SK-N-SH (cell line): ENCODE results near the gene ABHD16B. TPM values are rescaled to one million over a fixed set of nuclear protein-coding genes. Genes with fewer than 3 reads are reported as not detected.
"Not testable (repeated sequence)": the region's sequence is repeated elsewhere in the genome, so short reads cannot be mapped to it uniquely, and the experiment has no call there.

Source experiments
- CTCF ChIA-PET: fragments of 300-600, 350-600 bp; formaldehyde crosslinking; extraction: SDS; loops from one replicate; lab custom pipeline; 2021; lab: Yijun Ruan, JAX
- POLR2A ChIA-PET: fragments of 350-600 bp; sonication (Branson Sonifier 250); formaldehyde crosslinking; extraction: SDS; loops from one replicate; lab custom pipeline; 2020; ENCODE audit warnings: antibody characterized with exemption, inconsistent platforms; lab: Yijun Ruan, JAX
- DNase-seq: peaks from one replicate; pipeline ENCODE4 v3.0.0; 2012
- H2AFZ ChIP-seq: fragments of 200-600 bp; sonication (generic); 2 replicates; pipeline ENCODE4 v1.8.1; 2016; ENCODE audit warnings: antibody characterized with exemption, mild to moderate bottlenecking, low read depth
- H3F3A ChIP-seq: fragments of 200-600 bp; sonication (generic); replicated peaks from 2 replicates; pipeline ENCODE3; 2016; ENCODE audit warnings: antibody characterized with exemption, mild to moderate bottlenecking; ENCODE audit not compliant: insufficient read depth
- H3K27ac ChIP-seq, 2 experiments: fragments of 200-500 bp in 1 of 2; fragments of 200-600 bp in 1 of 2; sonication (Bioruptor generic) in 1 of 2; sonication (generic), shearing (Covaris generic) in 1 of 2; 2 replicates each; pipeline versions ENCODE4 v1.5.1 to v1.6.1; 2014 to 2016; ENCODE audit warnings: low read depth in 2 of 2, inconsistent platforms in 1 of 2, low read length in 1 of 2, mild to moderate bottlenecking in 1 of 2, mixed read lengths in 1 of 2
- H3K27me3 ChIP-seq: fragments of 200-600 bp; sonication (generic), shearing (Covaris generic); 2 replicates; pipeline ENCODE4 v1.6.1; 2016; ENCODE audit warnings: mixed run types; ENCODE audit not compliant: insufficient read depth
- H3K36me3 ChIP-seq, 2 experiments: fragments of 200-500 bp in 1 of 2; fragments of 200-600 bp in 1 of 2; sonication (Bioruptor generic) in 1 of 2; sonication (generic) in 1 of 2; replicated peaks in 1 of 2; 2 replicates each; pipeline versions ENCODE3 to v1.5.1; 2014 to 2016; ENCODE audit warnings: low read length in 1 of 2, mild to moderate bottlenecking in 1 of 2; ENCODE audit not compliant: insufficient read depth in 2 of 2, control insufficient read depth in 1 of 2
- H3K4me1 ChIP-seq, 2 experiments: fragments of 200-500 bp in 1 of 2; fragments of 200-600 bp in 1 of 2; sonication (Bioruptor generic) in 1 of 2; sonication (generic), shearing (Covaris generic) in 1 of 2; 2 replicates each; pipeline versions ENCODE4 v1.5.1 to v1.6.1; 2014 to 2016; ENCODE audit warnings: low read depth in 1 of 2, low read length in 1 of 2, mixed run types in 1 of 2; ENCODE audit not compliant: insufficient read depth in 2 of 2, control insufficient read depth in 1 of 2
- H3K4me2 ChIP-seq: fragments of 200-600 bp; sonication (generic), shearing (Covaris generic); 2 replicates; pipeline ENCODE4 v1.6.1; 2017; ENCODE audit warnings: mixed run types
- H3K4me3 ChIP-seq, 2 experiments: fragments of 200-500 bp in 1 of 2; fragments of 200-600 bp in 1 of 2; sonication (Bioruptor generic) in 1 of 2; sonication (generic), shearing (Covaris generic) in 1 of 2; 2 replicates each; pipeline versions ENCODE4 v1.5.1 to v1.8.1; 2014 to 2016; ENCODE audit warnings: low read depth in 2 of 2, inconsistent platforms in 1 of 2, low read length in 1 of 2, mild to moderate bottlenecking in 1 of 2, mixed read lengths in 1 of 2, moderate library complexity in 1 of 2
- H3K79me2 ChIP-seq: fragments of 200-600 bp; sonication (generic); 2 replicates; pipeline ENCODE4 v1.8.1; 2017; ENCODE audit warnings: mild to moderate bottlenecking; ENCODE audit not compliant: insufficient read depth
- H3K9ac ChIP-seq: fragments of 200-600 bp; sonication (generic); 2 replicates; pipeline ENCODE4 v1.6.1; 2017; ENCODE audit warnings: mixed run types
- H3K9me2 ChIP-seq: fragments of 200-600 bp; sonication (generic); 2 replicates; pipeline ENCODE4 v1.6.1; 2017; ENCODE audit warnings: mixed run types
- H3K9me3 ChIP-seq: fragments of 200-600 bp; sonication (generic); 2 replicates; pipeline ENCODE4 v1.6.1; 2017; ENCODE audit warnings: mixed run types, mild to moderate bottlenecking, moderate library complexity
- H4K20me1 ChIP-seq: fragments of 200-600 bp; sonication (generic); 2 replicates; pipeline ENCODE4 v1.6.1; 2017; ENCODE audit warnings: mild to moderate bottlenecking, mixed run types; ENCODE audit not compliant: insufficient read depth
- EZH2phosphoT487 ChIP-seq: fragments of 200-600 bp; sonication (generic); IDR thresholded peaks from 2 replicates; pipeline ENCODE4 v1.6.1; 2017; ENCODE audit warnings: low read depth, mixed run types, mild to moderate bottlenecking, antibody characterized with exemption, moderate library complexity, borderline replicate concordance
- RAD21 ChIP-seq: IDR thresholded peaks from 2 replicates; pipeline ENCODE4 v1.6.1; 2012; ENCODE audit warnings: mild to moderate bottlenecking, low read length
- WGBS: methylation state at CpG from one replicate; pipeline ENCODE4 v1.1.6; 2017; ENCODE audit warnings: low lambda C conversion rate; 5-methylcytosine and 5-hydroxymethylcytosine counted together
- polyA plus RNA-seq, 3 experiments: library from polyadenylated mRNA; depleted of rRNA; stranded (reverse); fragments of >200 nt; gene quantifications; 2 replicates each; pipeline ENCODE4 v1.2.3, GENCODE V29; 2012
- TF ChIP-seq, protein P1 (sequence below): IDR thresholded peaks from 2 replicates; pipeline ENCODE4 v1.4.0; 2012; ENCODE audit warnings: low read depth
- TF ChIP-seq, protein P2 (sequence below): fragments of 200-600 bp; sonication (generic); IDR thresholded peaks from 2 replicates; pipeline ENCODE4 v1.6.1; 2017; ENCODE audit warnings: antibody characterized with exemption, mild to moderate bottlenecking, moderate library complexity

ABHD16B gene
- polyA plus RNA-seq, 1 of the 3 experiments (the other 2 are of a cell fraction) = not detected

DNA sequence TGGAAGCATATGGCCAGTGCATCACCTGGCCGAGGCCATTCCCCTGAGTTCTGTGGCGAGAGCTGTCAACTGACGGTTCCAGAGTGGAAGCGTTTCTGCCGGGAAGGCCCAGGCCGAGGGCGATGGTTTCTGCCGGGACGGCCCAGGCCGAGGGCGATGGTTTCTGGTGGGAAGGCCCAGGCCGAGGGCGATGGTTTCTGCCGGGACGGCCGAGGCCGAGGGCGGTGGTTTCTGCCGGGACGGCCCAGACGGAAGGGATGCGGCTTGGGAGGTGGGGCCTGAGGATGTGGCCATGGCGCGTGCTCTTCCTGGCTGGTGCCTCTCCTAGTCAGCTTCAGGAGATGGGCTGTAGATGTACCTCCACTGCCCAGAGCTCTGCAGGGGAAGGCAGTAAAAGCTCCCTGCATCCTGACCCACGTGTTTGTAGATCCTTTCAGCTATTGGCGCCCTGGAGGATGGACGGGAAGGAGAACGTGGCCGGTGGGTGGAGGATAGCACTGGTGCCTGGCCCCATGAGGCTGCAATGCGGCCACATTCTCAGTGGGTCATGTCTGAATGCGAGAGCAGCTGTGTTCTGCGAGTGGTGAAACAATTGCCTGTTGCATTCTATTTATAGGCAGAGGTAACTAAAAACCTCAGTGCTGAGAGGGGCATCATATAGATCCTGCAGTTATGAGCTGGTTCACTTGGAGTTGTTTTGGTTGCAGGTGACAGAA is 16.6 kb downstream of the ABHD16B start:
- no peaks in the 10 kb centered on the region for H3F3A ChIP-seq
- no peak overlapping the region for H3K27ac ChIP-seq
- DNase-seq = no peak
- no peak overlapping the region for H3K9ac ChIP-seq
- no peak overlapping the region for H3K4me2 ChIP-seq
- no peaks in the 10 kb centered on the region for H3K4me1 ChIP-seq
- POLR2A ChIA-PET = no interaction called here
- 91% methylated on average over 31 of the region's 32 CpGs for WGBS
- TF ChIP-seq, protein P1, sequence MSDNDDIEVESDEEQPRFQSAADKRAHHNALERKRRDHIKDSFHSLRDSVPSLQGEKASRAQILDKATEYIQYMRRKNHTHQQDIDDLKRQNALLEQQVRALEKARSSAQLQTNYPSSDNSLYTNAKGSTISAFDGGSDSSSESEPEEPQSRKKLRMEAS = no peak
- no peak for TF ChIP-seq RAD21
- TF ChIP-seq, protein P2, sequence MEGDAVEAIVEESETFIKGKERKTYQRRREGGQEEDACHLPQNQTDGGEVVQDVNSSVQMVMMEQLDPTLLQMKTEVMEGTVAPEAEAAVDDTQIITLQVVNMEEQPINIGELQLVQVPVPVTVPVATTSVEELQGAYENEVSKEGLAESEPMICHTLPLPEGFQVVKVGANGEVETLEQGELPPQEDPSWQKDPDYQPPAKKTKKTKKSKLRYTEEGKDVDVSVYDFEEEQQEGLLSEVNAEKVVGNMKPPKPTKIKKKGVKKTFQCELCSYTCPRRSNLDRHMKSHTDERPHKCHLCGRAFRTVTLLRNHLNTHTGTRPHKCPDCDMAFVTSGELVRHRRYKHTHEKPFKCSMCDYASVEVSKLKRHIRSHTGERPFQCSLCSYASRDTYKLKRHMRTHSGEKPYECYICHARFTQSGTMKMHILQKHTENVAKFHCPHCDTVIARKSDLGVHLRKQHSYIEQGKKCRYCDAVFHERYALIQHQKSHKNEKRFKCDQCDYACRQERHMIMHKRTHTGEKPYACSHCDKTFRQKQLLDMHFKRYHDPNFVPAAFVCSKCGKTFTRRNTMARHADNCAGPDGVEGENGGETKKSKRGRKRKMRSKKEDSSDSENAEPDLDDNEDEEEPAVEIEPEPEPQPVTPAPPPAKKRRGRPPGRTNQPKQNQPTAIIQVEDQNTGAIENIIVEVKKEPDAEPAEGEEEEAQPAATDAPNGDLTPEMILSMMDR = no peak
- no peak overlapping the region for H3K4me3 ChIP-seq
- CTCF ChIA-PET = interaction anchor here (1.2 to 1.4 kb wide), 2 partner anchors 19 to 103 kb away, joined by 3 to 6 read pairs; no protein-coding TSS in a partner anchor
- no peak overlapping the region for H2AFZ ChIP-seq
- no peaks in the 10 kb centered on the region for H3K27me3 ChIP-seq
- H3K36me3 ChIP-seq = peaks cover 27 to 57% of the 10 kb centered on the region in 2 experiments
- H3K9me2 ChIP-seq = no peaks in the 10 kb centered on the region
- peaks cover 53% of the 10 kb centered on the region for H4K20me1 ChIP-seq
- no peaks in the 10 kb centered on the region for H3K9me3 ChIP-seq
- H3K79me2 ChIP-seq = peaks cover 72% of the 10 kb centered on the region; the same call in 1 of the 2 replicates

DNA sequence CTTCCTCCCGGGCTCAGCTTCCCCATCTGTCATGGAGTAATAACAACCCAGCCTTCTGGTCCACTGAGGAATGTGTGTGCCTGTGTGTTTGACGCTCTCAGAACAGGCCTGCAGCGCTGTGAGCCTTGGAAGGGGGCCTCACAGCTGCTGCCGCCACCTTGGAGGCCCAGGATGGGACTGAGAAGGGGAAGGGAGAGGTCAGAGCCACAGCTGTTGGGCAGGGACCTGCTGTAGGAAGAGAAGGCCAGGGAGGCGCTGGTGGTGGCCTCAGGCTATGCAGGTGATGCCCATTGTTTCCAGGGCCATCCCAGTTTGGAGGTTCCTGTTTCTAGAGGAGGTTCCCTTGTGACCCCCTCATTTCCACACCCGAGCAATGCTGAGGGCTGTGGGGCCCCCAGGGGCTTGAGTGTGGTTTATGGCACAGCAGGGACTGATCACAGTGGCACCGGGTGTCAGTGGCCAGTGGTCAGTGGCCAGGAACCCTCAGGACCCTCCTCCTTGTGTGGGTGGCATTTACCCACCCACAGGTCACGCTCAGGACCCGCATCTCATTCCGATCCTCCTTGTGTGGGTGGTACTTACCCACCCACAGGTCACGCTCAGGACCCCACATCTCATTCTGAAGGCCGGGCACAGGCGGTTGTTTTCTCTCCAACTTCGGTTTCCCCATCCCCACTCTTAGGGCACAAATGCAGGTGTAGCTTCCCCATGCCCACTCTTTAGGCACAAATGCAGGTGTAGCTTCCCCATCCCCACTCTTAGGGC is 17.8 kb downstream of the ABHD16B start:
- Histone ChIP-seq H3K4me1 (peaks cover 0 to 4% of the 10 kb centered on the region in 2 experiments; a peak in 1 of 4 replicates), H3K36me3 (peaks cover 24 to 65% of the 10 kb centered on the region in 2 experiments), H3K27ac (no peak overlapping the region), H3K9me2 (no peaks in the 10 kb centered on the region), H2AFZ (no peak overlapping the region), H3F3A (no peaks in the 10 kb centered on the region), H3K79me2 (peaks cover 67% of the 10 kb centered on the region; the same call in 1 of the 2 replicates), H4K20me1 (peaks cover 56% of the 10 kb centered on the region), H3K27me3 (no peaks in the 10 kb centered on the region), H3K4me3 (no peak overlapping the region), H3K4me2 (no peak overlapping the region), H3K9me3 (no peaks in the 10 kb centered on the region), H3K9ac (no peak overlapping the region)
- no peak for TF ChIP-seq EZH2phosphoT487
- WGBS = 98% methylated on average over 4 of the region's 14 CpGs
- ChIA-PET CTCF (interaction anchor here (1.4 kb wide), 1 partner anchor 104 kb away, joined by 6 read pairs; no protein-coding TSS in a partner anchor), POLR2A (no interaction called here)
- no peak for DNase-seq

DNA sequence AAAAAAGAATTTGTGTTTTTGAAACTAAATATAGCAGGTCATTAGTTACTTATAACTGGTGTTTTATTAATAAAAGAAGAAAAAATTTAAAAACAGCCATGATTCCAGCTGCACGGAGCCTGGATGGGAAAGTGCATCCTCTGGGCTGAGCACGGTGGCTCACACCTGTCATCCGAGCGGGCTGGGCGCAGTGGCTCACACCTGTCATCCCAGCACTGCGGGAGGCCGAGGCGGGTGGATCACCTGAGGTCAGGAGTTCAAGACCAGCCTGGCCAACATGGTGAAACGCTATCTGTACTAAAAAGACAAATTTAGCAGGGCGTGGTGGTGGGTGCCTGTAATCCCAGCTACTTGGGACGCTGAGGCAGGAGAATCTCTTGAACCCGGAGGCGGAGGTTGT is 19.6 kb downstream of the ABHD16B start:
- H3K4me3 ChIP-seq, H3K9me2 ChIP-seq, H3F3A ChIP-seq, H3K27me3 ChIP-seq, H2AFZ ChIP-seq, H3K9ac ChIP-seq, DNase-seq, H3K9me3 ChIP-seq, POLR2A ChIA-PET, H3K27ac ChIP-seq, H3K4me2 ChIP-seq: not testable (repeated sequence)
- CTCF ChIA-PET = interaction anchor here (0.8 kb wide), 1 partner anchor 106 kb away, joined by 3 read pairs; no protein-coding TSS in a partner anchor
- peaks cover 68% of the 10 kb centered on the region; the same call in 1 of the 2 replicates for H3K79me2 ChIP-seq
- H3K36me3 ChIP-seq = peaks cover 11 to 70% of the 10 kb centered on the region in 2 experiments
- H3K4me1 ChIP-seq = peaks cover 0 to 11% of the 10 kb centered on the region in 2 experiments; a peak in 1 of 4 replicates
- 95% methylated on average over 9 of the region's 13 CpGs for WGBS
- peaks cover 60% of the 10 kb centered on the region for H4K20me1 ChIP-seq
